Spleen (tissue), 7 donors: ENCODE measurements around the gene GSDME.

ENCODE experiments used
- POLR2AphosphoS5 ChIP-seq, 3 donors: sonication (generic); formaldehyde crosslinking; IDR thresholded peaks; one replicate each; pipeline ENCODE4 v1.5.1; 2017; ENCODE audit warnings: antibody characterized with exemption in 3 of 3
- TF ChIP-seq, protein P1 (sequence below), 11 experiments: fragments of 200-600 bp in 7 of 11; fragments of 450-650 bp in 4 of 11; sonication (generic) in 4 of 11; IDR thresholded peaks in 8 of 11; conservative IDR thresholded peaks in 3 of 11; 1 replicate in 7 of 11; 2 replicates in 4 of 11; pipeline versions ENCODE4 v1.4.0 to v1.8.0; 2016 to 2021; ENCODE audit warnings: antibody characterized with exemption in 11 of 11, inconsistent platforms in 4 of 11, mild to moderate bottlenecking in 1 of 11
- donor health status: DM: no; HTN: no; CAD: no; lungs with moderate emphysema.
- donor health status: DM: no; HTN: no; CAD: no.
- donor health status: DM: no; HTN: no; CAD: no.

DNA sequence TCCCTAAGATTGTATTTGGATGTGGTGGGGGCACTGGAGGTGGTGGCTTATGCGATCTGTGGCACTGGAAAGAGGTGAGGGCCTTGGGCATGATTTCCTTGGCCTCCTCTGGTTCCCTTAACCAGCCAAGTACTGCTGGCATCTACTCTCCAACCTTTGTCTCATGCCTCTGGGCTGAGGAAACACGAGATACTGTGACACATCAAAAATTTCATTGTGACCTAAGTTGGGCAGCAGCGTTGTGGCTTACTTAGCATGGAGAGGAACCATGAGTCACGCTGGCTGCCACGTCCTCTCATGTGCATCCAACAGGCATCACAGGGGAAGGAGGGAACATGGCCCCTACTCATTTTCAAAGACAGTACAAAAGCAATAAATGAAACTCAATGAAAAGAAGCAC is 29.7 kb upstream of the GSDME start:
- TF ChIP-seq, protein P1, sequence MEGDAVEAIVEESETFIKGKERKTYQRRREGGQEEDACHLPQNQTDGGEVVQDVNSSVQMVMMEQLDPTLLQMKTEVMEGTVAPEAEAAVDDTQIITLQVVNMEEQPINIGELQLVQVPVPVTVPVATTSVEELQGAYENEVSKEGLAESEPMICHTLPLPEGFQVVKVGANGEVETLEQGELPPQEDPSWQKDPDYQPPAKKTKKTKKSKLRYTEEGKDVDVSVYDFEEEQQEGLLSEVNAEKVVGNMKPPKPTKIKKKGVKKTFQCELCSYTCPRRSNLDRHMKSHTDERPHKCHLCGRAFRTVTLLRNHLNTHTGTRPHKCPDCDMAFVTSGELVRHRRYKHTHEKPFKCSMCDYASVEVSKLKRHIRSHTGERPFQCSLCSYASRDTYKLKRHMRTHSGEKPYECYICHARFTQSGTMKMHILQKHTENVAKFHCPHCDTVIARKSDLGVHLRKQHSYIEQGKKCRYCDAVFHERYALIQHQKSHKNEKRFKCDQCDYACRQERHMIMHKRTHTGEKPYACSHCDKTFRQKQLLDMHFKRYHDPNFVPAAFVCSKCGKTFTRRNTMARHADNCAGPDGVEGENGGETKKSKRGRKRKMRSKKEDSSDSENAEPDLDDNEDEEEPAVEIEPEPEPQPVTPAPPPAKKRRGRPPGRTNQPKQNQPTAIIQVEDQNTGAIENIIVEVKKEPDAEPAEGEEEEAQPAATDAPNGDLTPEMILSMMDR (IDR thresholded peaks at IDR 0.05 in 8 of 11, conservative IDR thresholded peaks at IDR 0.05 in 3 of 11): no peak
- no peak for TF ChIP-seq POLR2AphosphoS5 (IDR thresholded peaks at IDR 0.05)
